SK-N-MC (cell line): ENCODE data around the gene VWA1.
"Not testable (repeated sequence)": the region's sequence is repeated elsewhere in the genome, so short reads cannot be mapped to it uniquely, and the experiment has no call there.

Source experiments
- FOXP2 ChIP-seq: optimal IDR thresholded peaks from 2 replicates; pipeline ENCODE3; 2011; ENCODE audit warnings: mild to moderate bottlenecking, moderate library complexity; ENCODE audit not compliant: insufficient read depth; ENCODE audit errors: extremely low read length, control extremely low read depth
- POLR2AphosphoS5 ChIP-seq: IDR thresholded peaks from 2 replicates; pipeline ENCODE4 v1.6.1; 2012; ENCODE audit warnings: mild to moderate bottlenecking, low read depth, low read length, borderline replicate concordance

DNA sequence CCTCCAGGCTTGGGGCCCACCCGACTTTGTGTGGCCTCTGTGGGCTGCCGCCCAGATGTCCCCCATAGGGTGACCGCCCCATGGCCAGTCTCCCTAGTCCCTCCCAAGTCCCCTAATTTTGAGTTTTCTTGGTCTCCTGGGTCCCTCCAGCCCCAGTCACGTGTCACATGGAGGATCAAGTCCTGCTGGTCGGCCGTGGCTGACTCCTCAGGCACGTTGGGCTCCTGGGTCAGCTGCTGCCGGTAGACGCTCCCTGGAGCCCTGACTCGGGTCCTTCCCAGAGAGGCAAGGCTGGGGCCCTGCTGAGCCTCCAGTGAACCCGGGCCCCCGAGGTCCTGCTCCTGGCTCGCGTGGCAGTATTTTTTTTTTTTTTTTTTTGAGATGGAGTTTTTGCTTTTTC lies 24.2 kb downstream of the VWA1 start:
- TF ChIP-seq POLR2AphosphoS5, FOXP2: not testable (repeated sequence)
